HUES64 (cell line): ENCODE data around the gene PDE4D.

ENCODE experiments used
- H3K27ac ChIP-seq: 2 replicates; pipeline ENCODE4 v1.7.0; 2013; ENCODE audit warnings: low read depth, low read length, inconsistent platforms
- H3K27me3 ChIP-seq: 2 replicates; pipeline ENCODE4 v1.6.1; 2013; ENCODE audit warnings: mild to moderate bottlenecking, low read length; ENCODE audit not compliant: insufficient read depth
- H3K36me3 ChIP-seq: 2 replicates; pipeline ENCODE4 v1.6.1; 2013; ENCODE audit warnings: mild to moderate bottlenecking, low read length; ENCODE audit not compliant: insufficient read depth
- H3K4me1 ChIP-seq: 2 replicates; pipeline ENCODE4 v1.6.1; 2013; ENCODE audit warnings: mild to moderate bottlenecking, low read length, moderate library complexity; ENCODE audit not compliant: insufficient read depth
- H3K4me3 ChIP-seq: 2 replicates; pipeline ENCODE4 v1.5.1; 2013; ENCODE audit warnings: mild to moderate bottlenecking, low read length, moderate library complexity
- H3K9ac ChIP-seq: 2 replicates; pipeline ENCODE4 v1.6.1; 2013; ENCODE audit warnings: mild to moderate bottlenecking, low read depth, low read length
- H3K9me3 ChIP-seq: 2 replicates; pipeline ENCODE4 v1.6.1; 2013; ENCODE audit warnings: low read depth, low read length; ENCODE audit not compliant: insufficient read depth
- WGBS: fragments of 150-250, 120-280 bp; methylation state at CpG from one replicate; pipeline ENCODE4 v1.1.7; 2013; ENCODE audit warnings: missing lambda C conversion rate; 5-methylcytosine and 5-hydroxymethylcytosine counted together

PDE4D gene

GRCh38 chr5:59171131-59171530, 722.4 kb downstream of the PDE4D start:
- no peak overlapping the region for H3K4me3 ChIP-seq
- no peak overlapping the region for H3K9ac ChIP-seq
- no peaks in the 10 kb centered on the region for H3K36me3 ChIP-seq
- H3K27me3 ChIP-seq = no peaks in the 10 kb centered on the region
- 98% methylated on average over 2 of the region's 2 CpGs for WGBS
- H3K27ac ChIP-seq = no peak overlapping the region
- H3K9me3 ChIP-seq = no peaks in the 10 kb centered on the region
- H3K4me1 ChIP-seq = peaks cover 8% of the 10 kb centered on the region; the same call in 1 of the 2 replicates

- Histone ChIP-seq H3K9me3 (no peaks in the 10 kb centered on the region), H3K4me3 (no peak overlapping the region), H3K9ac (no peak overlapping the region), H3K27me3 (no peaks in the 10 kb centered on the region), H3K36me3 (no peaks in the 10 kb centered on the region), H3K4me1 (peaks cover 8% of the 10 kb centered on the region; the same call in 1 of the 2 replicates), H3K27ac (no peak overlapping the region)
- 93% methylated on average over 1 of the region's 1 CpG for WGBS
Observed at GRCh38 chr5:59169768-59170150, 723.8 kb downstream of the PDE4D start.

- Histone ChIP-seq H3K27me3 (no peaks in the 10 kb centered on the region), H3K9ac (no peak overlapping the region), H3K36me3 (no peaks in the 10 kb centered on the region), H3K9me3 (no peaks in the 10 kb centered on the region), H3K27ac (no peak overlapping the region), H3K4me3 (no peak overlapping the region), H3K4me1 (peaks cover 8% of the 10 kb centered on the region; the same call in 1 of the 2 replicates)
- WGBS = 88% methylated on average over 3 of the region's 7 CpGs
Observed at GRCh38 chr5:59169081-59169767, 724.3 kb downstream of the PDE4D start.

- H3K4me1 ChIP-seq = peaks cover 8% of the 10 kb centered on the region; the same call in 1 of the 2 replicates
- no peaks in the 10 kb centered on the region for H3K36me3 ChIP-seq
- H3K4me3 ChIP-seq = no peak overlapping the region
- H3K9me3 ChIP-seq = no peaks in the 10 kb centered on the region
- no peak overlapping the region for H3K27ac ChIP-seq
- no peak overlapping the region for H3K9ac ChIP-seq
- WGBS = 87% methylated on average over 5 of the region's 6 CpGs
- H3K27me3 ChIP-seq = no peaks in the 10 kb centered on the region
Observed at GRCh38 chr5:59168067-59168466, 725.5 kb downstream of the PDE4D start.

GRCh38 chr5:59164041-59164830, 729.3 kb downstream of the PDE4D start:
- Histone ChIP-seq H3K9ac (no peak overlapping the region), H3K4me1 (peaks cover 12% of the 10 kb centered on the region; the same call in 1 of the 2 replicates), H3K27me3 (no peaks in the 10 kb centered on the region), H3K27ac (no peak overlapping the region), H3K4me3 (no peak overlapping the region), H3K36me3 (no peaks in the 10 kb centered on the region), H3K9me3 (no peaks in the 10 kb centered on the region)
- 83% methylated on average over 7 of the region's 7 CpGs for WGBS

- Histone ChIP-seq H3K4me3 (no peak overlapping the region), H3K36me3 (no peaks in the 10 kb centered on the region), H3K9ac (no peak overlapping the region), H3K27ac (no peak overlapping the region), H3K27me3 (no peaks in the 10 kb centered on the region), H3K4me1 (0 out of 2 replicates have a peak, but pooled peaks cover 3% of the 10 kb centered on the region), H3K9me3 (no peaks in the 10 kb centered on the region)
- 95% methylated on average over 9 of the region's 9 CpGs for whole genome bisulfite sequencing
Observed at GRCh38 chr5:59161221-59162105, 732.1 kb downstream of the PDE4D start.

- Histone ChIP-seq H3K27me3 (no peaks in the 10 kb centered on the region), H3K36me3 (no peaks in the 10 kb centered on the region), H3K4me1 (0 out of 2 replicates have a peak, but pooled peaks cover 3% of the 10 kb centered on the region), H3K9me3 (no peaks in the 10 kb centered on the region), H3K4me3 (no peak overlapping the region), H3K9ac (no peak overlapping the region), H3K27ac (no peak overlapping the region)
- WGBS = 61% methylated on average over 2 of the region's 2 CpGs
Observed at GRCh38 chr5:59158637-59159391, 734.7 kb downstream of the PDE4D start.

GRCh38 chr5:59158165-59158564, 735.4 kb downstream of the PDE4D start:
- Histone ChIP-seq H3K36me3 (no peaks in the 10 kb centered on the region), H3K9me3 (no peaks in the 10 kb centered on the region), H3K27me3 (no peaks in the 10 kb centered on the region), H3K4me3 (no peak overlapping the region), H3K9ac (no peak overlapping the region), H3K27ac (no peak overlapping the region), H3K4me1 (0 out of 2 replicates have a peak, but pooled peaks cover 3% of the 10 kb centered on the region)
- 91% methylated on average over 2 of the region's 2 CpGs for WGBS

GRCh38 chr5:59157068-59157467, 736.5 kb downstream of the PDE4D start:
- H3K27ac ChIP-seq = no peak overlapping the region
- WGBS = 92% methylated on average over 3 of the region's 4 CpGs

GRCh38 chr5:59152701-59153245, 740.8 kb downstream of the PDE4D start:
- Histone ChIP-seq H3K4me3 (no peak overlapping the region), H3K9me3 (no peaks in the 10 kb centered on the region), H3K27ac (no peak overlapping the region), H3K36me3 (no peaks in the 10 kb centered on the region), H3K9ac (no peak overlapping the region), H3K27me3 (no peaks in the 10 kb centered on the region), H3K4me1 (no peaks in the 10 kb centered on the region; the same call in 1 of the 2 replicates)
- 91% methylated on average over 2 of the region's 2 CpGs for WGBS

More at GRCh38 chr5:59157068-59157467, 736.5 kb downstream of the PDE4D start:
- Histone ChIP-seq H3K4me3 (no peak overlapping the region), H3K27me3 (no peaks in the 10 kb centered on the region), H3K36me3 (no peaks in the 10 kb centered on the region), H3K9me3 (no peaks in the 10 kb centered on the region), H3K4me1 (peaks cover 3% of the 10 kb centered on the region; the same call in 1 of the 2 replicates), H3K9ac (no peak overlapping the region)
